ENCODE data around the gene UPP1.
"Not testable (repeated sequence)": the region's sequence is repeated elsewhere in the genome, so short reads cannot be mapped to it uniquely, and the experiment has no call there.

The UPP1 gene

GRCh38 chr7:48089046-48090003 is at the start of gene UPP1:
Gene UPP1, plus strand, starts transcription at chr7:48089265. Its CDS starts 5,519 bp downstream, at chr7:48094784.
- peak; percentile 29 for DNase-seq (ENCODE audit: low read depth)

GRCh38 chr7:48040944-48041652 is 48.0 kb upstream of the UPP1 start:
- peak; percentile 42 for DNase-seq (ENCODE audit: low read depth)

- peak; percentile 90 for DNase-seq (ENCODE audit: low read depth)
Observed at GRCh38 chr7:48041653-48041970, 47.5 kb upstream of the UPP1 start.

GRCh38 chr7:48042216-48042615 is 46.8 kb upstream of the UPP1 start:
- peak; percentile 63 for DNase-seq (ENCODE audit: low read depth)

- DNase-seq (ENCODE audit: low read depth) = no peak
Observed at GRCh38 chr7:48042636-48043035, 46.4 kb upstream of the UPP1 start.

GRCh38 chr7:48045195-48045765 is 43.8 kb upstream of the UPP1 start:
- no peak for DNase-seq (ENCODE audit: low read depth)

GRCh38 chr7:48046458-48046857 is 42.6 kb upstream of the UPP1 start:
- DNase-seq (ENCODE audit: low read depth) = no peak

- no peak for DNase-seq (ENCODE audit: low read depth)
Observed at GRCh38 chr7:48048113-48048512, 41.0 kb upstream of the UPP1 start.

GRCh38 chr7:48049850-48050249 is 39.2 kb upstream of the UPP1 start:
- no peak for DNase-seq (ENCODE audit: low read depth)

- DNase-seq (ENCODE audit: low read depth) = peak; percentile 70
Observed at GRCh38 chr7:48052748-48053147, 36.3 kb upstream of the UPP1 start.

- DNase-seq (ENCODE audit: low read depth) = no peak
Observed at GRCh38 chr7:48053736-48054135, 35.3 kb upstream of the UPP1 start.

GRCh38 chr7:48058990-48059389 is 30.1 kb upstream of the UPP1 start:
- DNase-seq (ENCODE audit: low read depth) = no peak

GRCh38 chr7:48059706-48060105 is 29.4 kb upstream of the UPP1 start:
- no peak for DNase-seq (ENCODE audit: low read depth)

- DNase-seq (ENCODE audit: low read depth) = no peak
Observed at GRCh38 chr7:48063985-48064384, 25.1 kb upstream of the UPP1 start.

- peak; percentile 31 for DNase-seq (ENCODE audit: low read depth)
Observed at GRCh38 chr7:48067475-48067874, 21.6 kb upstream of the UPP1 start.

GRCh38 chr7:48074204-48074654 is 14.8 kb upstream of the UPP1 start:
- DNase-seq (ENCODE audit: low read depth) = peak; percentile 64

- no peak for DNase-seq (ENCODE audit: low read depth)
Observed at GRCh38 chr7:48077423-48077822, 11.6 kb upstream of the UPP1 start.

GRCh38 chr7:48078470-48078869 is 10.6 kb upstream of the UPP1 start:
- peak; percentile 33 for DNase-seq (ENCODE audit: low read depth)

- DNase-seq (ENCODE audit: low read depth) = not testable (repeated sequence)
Observed at GRCh38 chr7:48082378-48082777, 6.7 kb upstream of the UPP1 start.

- DNase-seq (ENCODE audit: low read depth) = peak; percentile 88
Observed at GRCh38 chr7:48083114-48083830, 5.8 kb upstream of the UPP1 start.

- peak; percentile 99 for DNase-seq (ENCODE audit: low read depth)
Observed at GRCh38 chr7:48084727-48085432, 4.2 kb upstream of the UPP1 start.

GRCh38 chr7:48085433-48085791 is 3.7 kb upstream of the UPP1 start:
- peak; percentile 11 for DNase-seq (ENCODE audit: low read depth)

Measured in EH (cell line).